Suppressor macrophage treated with lipopolysaccharide for 4 hours (primary cell): ENCODE measurements around the gene ZMYND11.

Experiments
- DNase-seq: peaks from one replicate; pipeline ENCODE4 v3.0.0-alpha.2; 2020

ZMYND11 gene

DNA sequence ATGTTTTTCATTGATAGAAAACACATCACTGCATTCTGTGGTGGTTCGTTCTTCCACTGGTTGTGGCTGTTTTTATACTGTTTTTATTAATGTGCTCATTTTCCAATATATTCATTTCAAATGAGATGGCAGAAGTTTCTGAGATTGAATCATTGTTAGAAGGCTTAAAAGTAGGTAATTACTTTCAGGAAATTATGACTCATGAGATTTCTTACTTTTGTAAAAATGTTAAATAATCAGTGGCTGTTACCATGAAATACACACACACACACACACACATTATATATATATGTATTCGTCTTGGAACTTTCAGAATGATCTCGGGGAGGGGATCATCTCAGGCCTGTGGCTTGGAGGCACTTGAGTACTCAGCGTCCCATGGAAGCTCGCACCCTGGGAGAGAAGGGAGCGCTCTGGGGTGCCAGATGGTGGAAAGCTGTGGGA is 66.1 kb downstream of the ZMYND11 start:
- no peak for DNase-seq

DNA sequence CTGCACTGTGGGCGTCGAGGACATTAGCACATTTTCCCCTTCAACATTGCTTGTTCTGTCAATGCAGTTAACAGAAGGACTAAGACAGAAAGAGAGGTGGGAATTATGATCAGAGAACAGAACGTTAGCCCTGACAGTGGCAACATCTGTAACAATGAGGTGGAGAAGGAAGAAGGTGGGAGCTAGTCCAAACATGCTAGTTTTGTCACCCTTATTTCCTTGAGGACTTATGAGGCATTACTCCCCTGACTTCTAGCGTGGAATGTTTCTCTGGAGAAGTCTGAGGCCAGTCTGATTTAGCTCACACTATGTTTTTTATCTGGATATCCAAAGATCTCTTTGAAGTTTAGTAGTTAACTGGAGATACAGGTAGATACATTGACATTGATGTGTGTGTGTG is 73.4 kb downstream of the ZMYND11 start:
- DNase-seq, result no peak

DNA sequence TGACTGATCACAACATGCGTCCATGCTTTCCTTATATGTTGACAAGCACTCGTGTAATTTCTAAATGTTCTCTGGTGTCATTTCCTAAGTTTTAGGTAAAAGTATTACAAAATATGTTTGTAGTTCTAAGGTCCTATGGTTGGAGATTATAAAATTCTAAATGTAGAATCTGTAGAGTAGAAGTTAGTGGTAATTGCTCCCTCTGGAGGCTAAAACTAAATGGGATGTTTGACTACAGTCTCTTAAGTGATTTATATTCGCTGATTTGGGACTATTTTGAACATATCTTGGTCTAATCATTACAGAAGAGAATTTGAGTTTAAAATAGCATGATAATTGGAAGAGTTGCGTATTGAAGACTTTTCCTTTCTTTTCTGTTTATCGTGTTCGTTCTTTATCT is 74.1 kb downstream of the ZMYND11 start:
- DNase-seq, result no peak

DNA sequence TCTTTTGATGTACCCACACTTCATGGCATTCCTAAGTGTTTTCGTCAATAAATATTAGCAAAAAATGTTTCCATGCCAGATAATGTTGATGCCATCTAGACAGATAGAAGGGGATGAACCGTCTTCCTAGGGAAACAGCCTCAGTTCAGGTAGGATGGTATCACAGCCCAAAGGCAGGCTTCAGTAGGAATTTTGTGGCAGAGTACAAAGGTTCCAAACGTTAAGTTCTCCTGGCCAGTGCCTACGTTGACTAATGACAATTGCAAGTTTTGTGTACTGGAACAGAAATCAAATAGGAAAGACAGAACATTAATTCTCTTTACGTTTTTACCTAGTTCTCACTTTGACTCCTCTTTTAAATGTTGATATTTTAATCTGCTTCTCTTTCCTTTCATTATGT is 75.0 kb downstream of the ZMYND11 start:
- DNase-seq, result no peak

DNA sequence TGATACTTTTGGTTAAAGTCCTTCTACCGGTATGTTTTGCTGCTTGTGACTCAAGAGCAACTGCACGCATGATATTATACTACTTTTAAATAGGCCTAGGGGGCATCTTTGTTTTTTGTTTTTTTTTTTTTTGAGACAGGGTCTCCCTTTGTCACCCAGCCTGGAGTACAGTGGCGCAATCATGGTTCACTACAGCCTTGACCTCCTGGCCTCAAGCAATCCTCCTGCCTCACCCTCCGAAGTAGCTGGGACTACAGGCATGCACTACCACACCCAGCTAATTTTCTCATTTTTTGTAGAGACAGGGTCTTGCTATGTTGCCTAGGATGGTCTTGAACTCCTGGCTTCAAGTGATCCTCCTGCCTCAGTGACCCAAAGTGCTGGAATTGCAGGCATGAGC is 80.2 kb downstream of the ZMYND11 start:
- no peak for DNase-seq

DNA sequence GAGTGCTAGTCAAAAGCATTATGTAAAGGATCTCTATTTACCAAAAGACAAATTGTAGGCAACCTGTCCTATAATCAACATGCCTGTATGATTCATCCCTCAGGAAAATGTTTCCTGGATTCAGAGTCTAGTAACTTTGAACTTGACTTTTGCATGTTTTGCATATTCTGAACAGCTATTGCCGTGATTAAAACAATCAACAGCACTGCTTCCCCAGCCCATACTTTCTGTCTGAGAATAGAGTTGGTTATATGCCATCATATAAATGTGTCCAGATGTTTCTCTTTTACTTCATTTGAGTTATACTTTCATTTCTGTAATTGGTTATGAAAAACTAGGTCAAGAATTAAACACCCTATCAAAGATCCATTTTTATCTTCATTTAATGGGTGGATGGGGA is 83.5 kb downstream of the ZMYND11 start:
- no peak for DNase-seq

DNA sequence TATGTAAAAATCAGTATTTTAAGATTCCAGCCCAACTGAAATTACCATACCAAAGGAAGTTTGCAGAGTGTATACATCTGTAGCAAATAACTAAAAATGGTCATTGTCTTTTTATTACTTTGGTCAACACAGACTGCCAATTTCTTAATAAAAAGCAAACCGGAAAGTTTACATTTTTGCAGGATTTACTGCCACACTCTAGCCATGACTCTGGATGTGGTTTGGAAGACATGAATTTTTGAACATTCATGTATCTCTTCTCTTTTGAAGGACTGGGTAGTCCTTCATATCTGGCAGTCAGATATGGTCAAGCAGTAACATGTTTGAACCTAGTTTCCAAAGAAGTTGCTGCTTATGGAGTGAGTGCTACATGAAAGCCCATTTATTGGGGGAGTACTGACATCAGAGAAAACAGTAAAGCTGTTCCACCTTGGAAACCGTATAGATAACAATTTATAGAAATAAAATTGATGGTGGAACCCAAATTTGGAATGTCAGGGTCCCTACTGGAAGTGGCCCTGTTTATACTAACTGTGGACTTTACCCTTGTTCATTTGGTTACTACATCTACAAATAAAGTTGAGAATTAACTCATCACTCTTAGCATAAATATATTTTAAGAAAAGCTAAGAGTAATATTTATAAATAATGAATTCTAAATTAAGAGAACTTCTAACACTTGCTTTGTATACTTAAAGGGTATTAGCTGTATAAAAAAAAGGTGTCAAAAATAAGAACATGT is 84.6 kb downstream of the ZMYND11 start:
- DNase-seq, result no peak

DNA sequence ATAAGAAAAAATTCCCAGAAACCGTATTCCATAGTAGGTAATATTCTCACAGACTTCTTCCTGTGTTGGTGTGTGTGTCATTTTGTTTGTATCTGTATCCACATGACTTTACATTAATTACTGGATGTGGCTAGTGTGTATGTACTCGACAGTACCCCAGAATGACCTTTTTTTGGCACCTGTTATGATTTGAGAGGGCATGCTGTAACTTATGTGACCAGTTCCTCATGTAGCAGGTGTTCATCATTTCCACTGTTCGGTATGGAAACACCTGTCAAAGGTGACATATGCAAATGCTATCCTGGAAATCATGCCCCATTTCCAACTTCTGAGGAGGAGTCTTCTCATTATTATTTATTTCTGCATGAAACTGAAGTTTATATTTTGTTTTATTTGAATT is 89.3 kb downstream of the ZMYND11 start:
- no peak for DNase-seq

DNA sequence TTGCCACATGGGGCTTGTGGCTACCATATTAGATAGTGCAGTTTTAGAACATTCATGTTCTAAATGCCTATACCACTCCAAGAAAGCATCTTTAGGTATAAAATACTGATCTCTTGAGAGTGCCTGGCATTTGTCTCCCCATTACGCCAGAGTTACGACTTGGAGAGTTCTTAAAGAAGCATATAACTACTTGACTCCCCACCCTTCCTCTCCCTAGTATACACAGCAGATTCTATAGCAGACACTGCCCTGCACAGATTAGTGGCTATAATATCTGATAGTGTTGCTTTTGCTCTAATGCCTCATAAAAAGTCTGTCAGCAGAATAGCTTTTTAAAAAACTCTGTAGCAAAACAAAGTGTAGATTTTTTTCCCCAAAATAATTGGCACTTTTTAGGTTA is 90.8 kb downstream of the ZMYND11 start:
- no peak for DNase-seq

DNA sequence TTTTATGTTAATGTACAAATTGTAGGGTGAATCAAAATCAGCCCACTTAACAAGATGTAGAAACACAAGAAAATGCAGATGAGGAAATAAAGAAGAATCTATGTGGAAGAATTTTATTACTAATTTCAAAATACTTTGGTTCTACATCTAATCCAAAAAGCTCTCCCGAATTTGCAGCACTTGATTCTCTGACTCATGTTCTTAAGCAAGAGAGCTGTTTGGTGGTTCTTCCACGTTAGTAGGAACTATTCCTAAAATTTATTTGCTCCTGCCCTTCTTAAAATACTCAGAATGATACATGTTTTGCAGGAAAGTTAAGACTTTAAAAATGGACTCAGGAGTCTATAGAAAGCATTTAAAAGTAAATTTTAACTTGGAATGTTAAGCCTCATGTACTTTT is 91.8 kb downstream of the ZMYND11 start:
- peak; percentile 3 for DNase-seq

DNA sequence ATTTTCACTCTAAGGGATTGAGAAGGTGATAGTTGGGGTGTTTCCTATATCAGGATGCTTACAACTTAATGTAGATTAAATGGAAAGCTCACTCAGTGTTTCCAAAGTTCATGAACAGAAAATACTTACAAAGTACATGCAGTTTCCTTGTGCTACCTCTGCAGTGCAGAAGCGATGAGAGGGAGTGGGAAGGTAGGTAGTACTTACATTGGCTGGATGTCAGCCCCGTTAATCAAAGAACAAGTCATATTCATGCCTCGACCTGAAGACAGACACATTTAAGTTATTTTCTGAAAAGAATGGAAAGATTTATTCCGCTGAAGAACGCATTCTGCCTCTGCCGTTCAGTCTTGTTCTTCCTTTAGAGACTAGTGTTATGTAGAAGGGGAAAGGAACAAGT is 93.1 kb downstream of the ZMYND11 start:
- DNase-seq, result no peak

DNA sequence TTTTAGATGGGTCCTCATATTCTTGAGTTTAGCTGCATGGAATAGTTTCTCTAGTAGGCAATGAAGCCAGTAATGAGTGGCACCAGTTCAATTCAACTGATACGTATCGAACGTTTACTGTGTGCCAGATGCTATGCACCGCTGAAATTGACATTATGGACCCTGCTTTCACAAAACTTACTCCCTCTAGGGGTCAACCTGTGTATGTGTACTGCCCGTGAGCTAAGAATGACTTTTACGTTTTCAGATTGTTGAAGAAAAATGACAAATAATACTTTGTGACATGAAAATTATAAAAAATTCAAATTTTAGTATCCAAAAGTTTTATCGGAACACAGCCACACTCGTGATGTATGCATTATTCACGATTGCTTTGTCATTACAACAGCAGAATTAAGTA is 95.5 kb downstream of the ZMYND11 start:
- no peak for DNase-seq

DNA sequence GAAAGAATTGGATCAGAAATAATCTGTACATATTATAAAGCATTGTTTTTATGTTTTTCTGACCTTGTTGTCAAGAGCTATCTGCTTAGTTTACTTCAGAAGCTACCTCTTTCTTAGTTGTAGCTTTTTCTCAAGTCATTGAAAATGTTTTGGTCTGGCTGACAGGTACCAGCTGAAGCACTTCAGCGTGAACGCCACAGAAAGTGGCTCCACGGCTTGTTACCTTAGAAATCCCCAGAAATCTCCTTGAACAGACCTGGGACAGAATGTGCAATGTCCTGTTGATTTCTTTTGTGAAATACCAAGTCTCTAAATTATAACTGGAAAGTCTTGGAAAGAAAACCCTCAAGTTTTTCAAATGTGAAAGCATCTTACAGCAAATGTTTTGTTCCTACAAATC is 96.8 kb downstream of the ZMYND11 start:
- no peak for DNase-seq

DNA sequence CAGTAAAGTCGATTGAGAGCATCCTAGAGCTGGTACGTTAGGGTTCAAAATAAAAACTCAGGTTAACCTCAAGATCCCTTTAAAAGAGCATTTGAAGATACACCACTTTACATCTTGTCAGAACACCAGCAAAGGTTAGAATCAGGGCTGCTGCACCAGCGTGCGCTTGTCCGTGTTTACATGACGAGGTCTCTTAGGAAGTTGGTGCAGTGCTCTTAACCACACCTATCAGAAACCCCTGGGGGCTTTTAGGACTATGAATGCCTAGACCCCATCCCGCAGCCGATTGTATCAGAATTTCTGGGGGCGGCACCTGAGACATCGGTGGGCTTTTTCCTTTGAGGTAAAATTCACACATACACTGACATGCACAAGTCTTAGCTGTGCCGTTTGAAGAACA is 97.6 kb downstream of the ZMYND11 start:
- no peak for DNase-seq

DNA sequence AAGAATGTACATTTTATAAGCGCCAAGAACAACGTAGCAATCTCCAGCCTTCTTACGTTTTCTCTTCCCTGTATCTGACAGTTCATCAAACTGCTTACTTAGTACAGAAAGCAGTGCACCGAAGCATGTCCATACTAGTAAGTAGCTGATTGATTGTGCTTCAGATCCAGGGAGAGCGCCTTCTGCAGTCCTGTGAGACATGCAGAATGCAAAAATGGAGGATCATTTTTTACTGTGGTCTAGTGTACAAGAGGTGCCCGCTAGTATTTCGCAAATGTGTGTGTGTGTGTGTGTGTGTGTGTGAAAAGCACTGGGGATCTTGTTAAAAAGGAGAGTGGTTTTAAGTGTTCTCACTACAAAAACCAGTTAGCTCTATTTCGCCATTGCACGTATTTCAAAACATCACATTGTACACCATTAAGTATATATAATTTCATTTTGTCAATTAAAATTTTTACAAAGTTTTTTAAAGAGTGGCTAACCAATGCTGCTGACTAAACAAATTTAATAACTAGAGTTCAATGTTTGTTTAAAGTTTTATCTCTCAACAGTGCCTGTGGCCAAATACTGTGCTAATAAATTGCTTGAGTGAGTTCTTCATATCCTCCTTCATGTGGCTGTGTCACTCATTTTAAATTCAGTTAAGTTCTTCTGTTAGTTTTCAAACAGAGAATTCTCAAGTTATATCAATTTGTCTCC is 99.6 kb downstream of the ZMYND11 start:
- DNase-seq, result no peak

DNA sequence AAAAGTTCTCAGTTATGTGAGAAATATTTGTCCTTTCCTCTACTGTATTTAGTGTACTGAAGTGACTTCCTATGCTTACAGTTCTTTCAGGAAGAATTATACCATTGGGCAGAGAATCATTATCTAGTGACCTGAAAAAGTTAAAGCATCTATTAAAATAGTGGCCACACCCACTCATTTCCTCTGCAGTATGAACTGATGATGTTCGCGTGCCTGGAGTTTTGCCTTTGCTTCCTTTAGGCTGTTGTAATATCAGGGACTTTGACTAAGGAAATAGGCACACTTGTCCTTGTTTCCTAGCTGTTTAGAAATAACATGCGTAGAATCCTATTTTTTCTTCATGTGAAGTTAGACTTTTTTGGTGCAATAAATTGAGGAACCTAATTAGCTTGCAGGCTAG is 100.7 kb downstream of the ZMYND11 start:
- DNase-seq, result no peak

DNA sequence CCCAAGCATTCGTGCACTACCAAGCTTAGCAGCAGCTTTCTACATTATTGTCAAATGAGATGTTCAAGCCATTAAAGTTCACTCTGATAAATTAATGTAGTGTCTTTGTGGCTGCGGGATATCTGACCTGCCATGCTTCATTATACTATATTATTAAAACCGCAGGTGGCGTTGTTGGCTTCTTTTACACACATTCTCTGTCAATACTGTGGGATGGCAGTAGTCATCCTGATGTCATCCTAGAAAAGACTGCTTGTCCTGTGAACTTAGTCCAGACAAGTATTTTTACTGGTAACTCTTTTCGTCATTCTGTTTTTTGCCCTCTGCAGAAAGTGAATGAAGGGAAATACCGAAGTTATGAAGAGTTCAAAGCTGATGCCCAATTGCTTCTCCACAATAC is 103.9 kb downstream of the ZMYND11 start:
- DNase-seq, result no peak

DNA sequence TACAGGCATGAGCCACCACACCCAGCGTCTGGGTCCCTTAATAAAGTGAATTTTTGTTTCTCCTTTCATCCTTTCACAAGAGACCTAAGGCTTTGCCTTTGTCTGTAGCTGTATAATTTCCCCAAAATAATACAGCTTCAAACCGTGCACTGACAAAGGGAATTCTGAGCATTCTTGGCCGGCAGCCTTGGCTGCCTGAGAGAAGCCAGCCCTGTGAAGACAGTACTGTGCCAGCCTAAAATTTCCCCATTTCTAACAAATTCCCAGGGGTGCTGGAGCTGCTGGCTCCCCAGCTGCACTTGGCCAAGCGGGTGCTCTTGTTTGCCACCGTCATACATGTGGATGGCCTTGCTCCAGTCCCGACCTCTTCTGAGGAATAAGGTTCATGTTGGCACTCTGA is 106.2 kb downstream of the ZMYND11 start:
- no peak for DNase-seq

DNA sequence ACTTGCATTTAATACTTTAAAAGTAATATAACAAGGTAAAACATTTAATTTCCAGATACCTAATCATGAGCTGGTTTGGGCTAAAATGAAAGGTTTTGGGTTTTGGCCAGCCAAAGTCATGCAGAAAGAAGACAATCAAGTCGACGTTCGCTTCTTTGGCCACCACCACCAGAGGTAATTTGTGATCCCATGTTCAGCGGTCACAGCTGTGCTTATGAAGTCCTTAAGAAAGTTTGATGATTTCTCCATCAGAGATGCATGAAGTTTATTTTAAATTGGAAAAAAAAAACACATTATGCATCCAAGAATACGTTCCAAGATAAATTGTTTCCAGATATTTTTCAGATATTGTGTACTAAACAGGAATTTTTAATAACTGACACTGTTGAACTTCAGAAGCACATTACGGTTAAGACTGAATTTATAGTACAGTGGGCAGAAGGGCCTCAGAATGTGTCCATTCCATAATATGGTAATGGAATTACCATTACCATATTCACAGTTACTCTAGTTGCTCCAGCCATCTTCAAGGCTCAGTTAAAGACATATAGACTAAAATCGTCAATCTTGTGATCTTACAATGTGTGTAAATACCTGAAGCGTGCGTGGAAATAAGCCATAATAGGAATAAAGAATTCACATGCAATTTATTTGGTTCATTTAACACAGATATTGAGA is 106.8 kb downstream of the ZMYND11 start:
- DNase-seq, result no peak

DNA sequence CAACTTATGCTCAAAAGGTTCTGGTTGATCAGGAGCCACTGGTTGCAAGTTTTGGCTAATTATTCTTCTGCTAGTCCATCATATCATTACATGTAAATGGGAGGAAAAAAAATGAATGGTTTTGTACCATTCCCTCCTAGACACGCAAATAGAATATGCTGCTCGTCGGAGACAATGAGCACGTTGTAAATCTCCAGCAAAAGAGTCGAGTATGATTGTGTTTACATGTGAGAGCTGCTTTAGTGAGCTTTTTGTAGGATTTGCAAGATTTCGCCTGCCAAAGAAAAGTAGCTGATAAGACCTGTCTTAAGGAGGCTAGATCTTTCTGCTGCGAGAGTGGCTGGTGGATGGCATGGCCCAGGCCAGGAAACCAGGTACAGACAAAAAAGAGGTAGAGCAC is 109.0 kb downstream of the ZMYND11 start:
- no peak for DNase-seq

DNA sequence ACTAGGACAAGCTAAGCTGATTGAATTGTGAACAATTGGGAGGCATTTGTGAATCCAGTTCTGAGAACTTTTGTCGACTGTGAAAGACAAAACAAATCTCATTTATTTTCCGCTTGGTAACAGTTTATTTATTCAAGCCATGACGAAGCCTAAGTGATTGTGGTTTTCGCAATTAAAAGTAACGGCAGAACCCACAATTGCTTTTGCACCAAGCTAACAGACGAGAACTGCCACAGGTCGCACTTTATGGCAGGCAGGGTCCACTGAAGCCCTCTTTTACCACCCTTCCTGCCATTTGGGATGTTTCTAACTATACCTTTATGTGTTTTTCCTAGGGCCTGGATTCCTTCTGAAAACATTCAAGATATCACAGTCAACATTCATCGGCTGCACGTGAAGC is 111.2 kb downstream of the ZMYND11 start:
- no peak for DNase-seq

DNA sequence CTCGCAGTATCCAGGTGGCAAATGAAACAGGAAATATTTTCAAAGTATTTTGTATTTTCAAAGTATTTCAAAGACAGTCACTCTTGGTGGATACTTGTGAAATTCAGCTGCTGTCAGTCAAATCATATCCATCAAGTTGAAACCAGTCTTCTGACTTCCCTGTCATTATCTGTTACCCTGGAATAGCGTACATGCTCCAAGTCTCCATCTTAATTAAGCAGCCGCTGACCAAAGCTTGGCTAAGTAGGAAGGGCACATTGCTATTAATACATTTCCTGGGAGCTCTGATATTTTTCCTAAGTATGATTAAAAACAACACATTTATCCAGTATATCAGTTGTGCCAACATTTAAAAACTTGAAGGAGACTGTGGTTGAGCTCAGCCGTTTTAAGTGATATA is 112.2 kb downstream of the ZMYND11 start:
- DNase-seq, result no peak

DNA sequence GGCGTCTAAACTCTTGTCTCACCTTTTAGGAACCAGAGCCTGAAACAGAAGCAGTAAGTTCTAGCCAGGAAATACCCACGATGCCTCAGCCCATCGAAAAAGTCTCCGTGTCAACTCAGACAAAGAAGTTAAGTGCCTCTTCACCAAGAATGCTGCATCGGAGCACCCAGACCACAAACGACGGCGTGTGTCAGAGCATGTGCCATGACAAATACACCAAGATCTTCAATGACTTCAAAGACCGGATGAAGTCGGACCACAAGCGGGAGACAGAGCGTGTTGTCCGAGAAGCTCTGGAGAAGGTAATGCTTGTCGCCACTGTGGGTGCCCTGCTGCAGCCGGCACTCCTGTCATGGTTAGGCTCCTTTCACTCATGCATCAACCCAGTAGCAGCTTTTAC is 113.1 kb downstream of the ZMYND11 start:
- no peak for DNase-seq

DNA sequence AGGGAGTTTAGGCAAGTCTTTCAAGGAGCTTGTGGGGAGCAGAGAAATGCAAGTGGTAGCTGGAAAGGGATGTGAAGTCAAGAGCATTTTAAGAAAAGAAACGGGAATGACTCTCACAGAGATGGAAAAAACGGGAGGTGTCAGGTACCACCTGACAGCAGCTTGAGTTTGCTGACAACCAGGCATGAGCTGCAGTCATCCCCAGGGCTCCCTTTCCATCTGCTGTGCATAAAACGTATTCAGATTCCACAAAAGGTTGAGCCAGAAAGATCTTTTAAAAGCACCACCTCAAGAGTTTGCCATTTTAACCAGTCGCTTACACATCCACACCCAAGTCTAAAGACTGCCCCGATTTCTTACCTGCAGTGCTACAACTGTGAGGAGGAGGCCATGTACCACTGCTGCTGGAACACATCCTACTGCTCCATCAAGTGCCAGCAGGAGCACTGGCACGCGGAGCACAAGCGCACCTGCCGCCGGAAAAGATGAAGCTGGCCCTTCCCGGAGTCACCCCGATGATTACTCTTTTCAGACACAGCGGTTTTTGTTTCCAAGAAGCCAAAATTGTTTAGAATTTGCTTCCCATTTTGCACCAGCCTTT is 116.8 kb downstream of the ZMYND11 start:
- DNase-seq, result no peak
